ENCODE measurements around the gene NEK6.

DNA sequence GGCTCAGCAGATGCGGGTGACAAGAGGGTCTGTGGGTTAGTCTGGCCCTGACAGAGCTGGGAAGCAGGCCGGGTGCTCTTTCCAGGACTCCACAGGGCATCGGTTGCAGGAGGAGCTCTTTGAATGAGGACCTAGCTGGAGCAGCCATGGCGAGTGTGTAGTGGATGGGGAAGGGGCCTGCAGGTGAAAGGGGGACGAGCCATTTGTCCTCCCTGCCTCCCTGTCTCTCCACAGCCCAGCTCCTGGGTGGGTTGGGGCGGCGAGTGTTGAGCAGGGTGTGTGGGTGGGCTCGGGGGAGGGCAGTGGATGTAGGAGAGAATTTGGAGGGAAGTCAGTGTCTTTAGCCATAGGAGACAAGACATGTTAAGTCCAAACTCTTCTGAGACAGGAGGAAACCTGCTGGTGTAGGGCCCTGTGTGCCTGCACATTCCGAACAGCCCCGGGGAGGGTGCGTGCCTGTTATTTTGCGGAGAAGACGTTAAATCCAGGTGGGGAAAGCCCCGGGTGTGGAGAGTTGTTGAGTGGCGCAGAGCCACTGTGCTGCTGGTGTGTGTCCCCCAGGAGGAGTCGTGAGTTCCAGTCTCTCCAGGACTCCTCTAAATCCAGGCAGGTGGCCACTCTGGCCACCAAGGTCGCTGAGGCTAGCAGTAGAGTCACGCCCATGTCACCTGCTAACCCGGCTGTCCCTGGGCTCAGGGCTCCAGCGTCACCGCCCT, 83.9 kb downstream of the NEK6 start:
- TF ChIP-seq, protein P1, sequence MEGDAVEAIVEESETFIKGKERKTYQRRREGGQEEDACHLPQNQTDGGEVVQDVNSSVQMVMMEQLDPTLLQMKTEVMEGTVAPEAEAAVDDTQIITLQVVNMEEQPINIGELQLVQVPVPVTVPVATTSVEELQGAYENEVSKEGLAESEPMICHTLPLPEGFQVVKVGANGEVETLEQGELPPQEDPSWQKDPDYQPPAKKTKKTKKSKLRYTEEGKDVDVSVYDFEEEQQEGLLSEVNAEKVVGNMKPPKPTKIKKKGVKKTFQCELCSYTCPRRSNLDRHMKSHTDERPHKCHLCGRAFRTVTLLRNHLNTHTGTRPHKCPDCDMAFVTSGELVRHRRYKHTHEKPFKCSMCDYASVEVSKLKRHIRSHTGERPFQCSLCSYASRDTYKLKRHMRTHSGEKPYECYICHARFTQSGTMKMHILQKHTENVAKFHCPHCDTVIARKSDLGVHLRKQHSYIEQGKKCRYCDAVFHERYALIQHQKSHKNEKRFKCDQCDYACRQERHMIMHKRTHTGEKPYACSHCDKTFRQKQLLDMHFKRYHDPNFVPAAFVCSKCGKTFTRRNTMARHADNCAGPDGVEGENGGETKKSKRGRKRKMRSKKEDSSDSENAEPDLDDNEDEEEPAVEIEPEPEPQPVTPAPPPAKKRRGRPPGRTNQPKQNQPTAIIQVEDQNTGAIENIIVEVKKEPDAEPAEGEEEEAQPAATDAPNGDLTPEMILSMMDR (IDR thresholded peaks at IDR 0.05; ENCODE audit: borderline replicate concordance, extremely low read depth, low read length, poor library complexity, severe bottlenecking), result no peak
- no peak for TF ChIP-seq EZH2 (IDR thresholded peaks at IDR 0.05; ENCODE audit: borderline replicate concordance, low read depth, low read length, severe bottlenecking)
